Uterus (tissue), 4 donors: ENCODE data around the gene MTO1. TPM values are rescaled to one million over a fixed set of nuclear protein-coding genes. Genes with fewer than 3 reads are reported as not detected.

Source experiments
- DNase-seq, 2 donors: peaks; one replicate each; pipeline ENCODE4 v3.0.0-alpha.2; 2019 to 2020
- H3K27ac ChIP-seq, 2 donors: fragments of 200-600 bp; sonication (generic); 1 replicate in 1 of 2; 2 replicates in 1 of 2; pipeline ENCODE4 v1.5.1; 2016 to 2018
- H3K27me3 ChIP-seq, 2 donors: fragments of 200-600 bp; sonication (generic); one replicate each; pipeline ENCODE4 v1.5.1; 2018 to 2019; ENCODE audit warnings: control low read depth in 1 of 2
- H3K36me3 ChIP-seq, 2 donors: fragments of 200-600 bp; sonication (generic); one replicate each; pipeline ENCODE4 v1.5.1; 2019; ENCODE audit warnings: control low read depth in 1 of 2
- H3K4me1 ChIP-seq, 2 donors: fragments of 200-600 bp; sonication (generic); one replicate each; pipeline ENCODE4 v1.5.1; 2018 to 2019; ENCODE audit warnings: control low read depth in 1 of 2
- H3K4me3 ChIP-seq, 2 donors: fragments of 200-600 bp; sonication (generic); 1 replicate in 1 of 2; 2 replicates in 1 of 2; pipeline ENCODE4 v1.5.1; 2018 to 2019; ENCODE audit warnings: mild to moderate bottlenecking in 1 of 2
- H3K9me3 ChIP-seq, 2 donors: fragments of 200-600 bp; sonication (generic); one replicate each; pipeline ENCODE4 v1.5.1; 2019; ENCODE audit warnings: control low read depth in 1 of 2
- POLR2A ChIP-seq, 2 donors: fragments of 450-650 bp; IDR thresholded peaks; one replicate each; pipeline ENCODE4 v1.6.1; 2016; ENCODE audit warnings: antibody characterized with exemption in 2 of 2, mild to moderate bottlenecking in 1 of 2, moderate library complexity in 1 of 2
- intact Hi-C: fragments of 100-400 bp; cut with DNase I; formaldehyde crosslinking; loops from one replicate; pipeline ENCODE4 v1.15.1; 2023; ENCODE audit warnings: low total_unique reads
- total RNA-seq, 4 donors: library from RNA; depleted of rRNA in 3 of 4; stranded (reverse); fragments of >200 nt in 3 of 4; gene quantifications; one replicate each; pipeline versions ENCODE4 v1.1.0 to v1.2.4, GENCODE V29; 2014 to 2023
- TF ChIP-seq, protein P1 (sequence below), 4 experiments: fragments of 200-600 bp in 2 of 4; fragments of 450-650 bp in 2 of 4; sonication (generic) in 2 of 4; IDR thresholded peaks; one replicate each; pipeline ENCODE4 v1.5.1; 2016 to 2019; ENCODE audit warnings: antibody characterized with exemption in 4 of 4, mild to moderate bottlenecking in 2 of 4, moderate library complexity in 1 of 4
- donor health status: DM: yes; HTN: yes; CAD: no.

Gene MTO1
- total RNA-seq, 4 donors from 2014 or later, result 13.3 to 38.3 (median 26.8) TPM

DNA sequence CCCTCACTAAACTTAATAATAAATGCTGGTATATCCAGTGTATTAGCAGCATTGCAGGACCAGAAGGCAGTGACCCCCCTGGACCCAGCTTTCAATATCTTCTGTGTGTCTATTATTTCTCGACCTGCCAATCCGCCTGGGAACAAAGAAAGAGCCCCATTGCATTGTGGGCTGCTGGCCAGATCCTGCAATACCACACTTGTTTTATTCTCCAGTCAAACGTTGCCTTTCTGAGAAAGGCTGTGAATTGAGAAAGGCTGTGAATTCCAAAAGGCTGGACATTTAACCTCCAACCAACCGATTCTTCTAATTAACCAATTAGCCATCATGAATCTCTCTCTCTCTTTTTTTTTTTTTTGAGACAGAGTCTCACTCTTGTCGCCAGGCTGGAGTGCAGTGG lies 1.5 kb upstream of the MTO1 start:
- TF ChIP-seq, protein P1, sequence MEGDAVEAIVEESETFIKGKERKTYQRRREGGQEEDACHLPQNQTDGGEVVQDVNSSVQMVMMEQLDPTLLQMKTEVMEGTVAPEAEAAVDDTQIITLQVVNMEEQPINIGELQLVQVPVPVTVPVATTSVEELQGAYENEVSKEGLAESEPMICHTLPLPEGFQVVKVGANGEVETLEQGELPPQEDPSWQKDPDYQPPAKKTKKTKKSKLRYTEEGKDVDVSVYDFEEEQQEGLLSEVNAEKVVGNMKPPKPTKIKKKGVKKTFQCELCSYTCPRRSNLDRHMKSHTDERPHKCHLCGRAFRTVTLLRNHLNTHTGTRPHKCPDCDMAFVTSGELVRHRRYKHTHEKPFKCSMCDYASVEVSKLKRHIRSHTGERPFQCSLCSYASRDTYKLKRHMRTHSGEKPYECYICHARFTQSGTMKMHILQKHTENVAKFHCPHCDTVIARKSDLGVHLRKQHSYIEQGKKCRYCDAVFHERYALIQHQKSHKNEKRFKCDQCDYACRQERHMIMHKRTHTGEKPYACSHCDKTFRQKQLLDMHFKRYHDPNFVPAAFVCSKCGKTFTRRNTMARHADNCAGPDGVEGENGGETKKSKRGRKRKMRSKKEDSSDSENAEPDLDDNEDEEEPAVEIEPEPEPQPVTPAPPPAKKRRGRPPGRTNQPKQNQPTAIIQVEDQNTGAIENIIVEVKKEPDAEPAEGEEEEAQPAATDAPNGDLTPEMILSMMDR (IDR thresholded peaks at IDR 0.05), result no peak
- no peak for TF ChIP-seq POLR2A (IDR thresholded peaks at IDR 0.05)
- no peak overlapping the region for H3K27ac ChIP-seq
- peaks cover 7 to 8% of the 10 kb centered on the region in 2 donors for H3K4me1 ChIP-seq
- no peaks in the 10 kb centered on the region for H3K36me3 ChIP-seq
- no peak overlapping the region for H3K4me3 ChIP-seq
- no peak for DNase-seq
- intact Hi-C loops, result loop anchor here (10.0 kb wide), 1 partner anchor 65 kb away; the partner anchor contains the start of gene EEF1A1
- no peaks in the 10 kb centered on the region for H3K9me3 ChIP-seq
- no peaks in the 10 kb centered on the region for H3K27me3 ChIP-seq

DNA sequence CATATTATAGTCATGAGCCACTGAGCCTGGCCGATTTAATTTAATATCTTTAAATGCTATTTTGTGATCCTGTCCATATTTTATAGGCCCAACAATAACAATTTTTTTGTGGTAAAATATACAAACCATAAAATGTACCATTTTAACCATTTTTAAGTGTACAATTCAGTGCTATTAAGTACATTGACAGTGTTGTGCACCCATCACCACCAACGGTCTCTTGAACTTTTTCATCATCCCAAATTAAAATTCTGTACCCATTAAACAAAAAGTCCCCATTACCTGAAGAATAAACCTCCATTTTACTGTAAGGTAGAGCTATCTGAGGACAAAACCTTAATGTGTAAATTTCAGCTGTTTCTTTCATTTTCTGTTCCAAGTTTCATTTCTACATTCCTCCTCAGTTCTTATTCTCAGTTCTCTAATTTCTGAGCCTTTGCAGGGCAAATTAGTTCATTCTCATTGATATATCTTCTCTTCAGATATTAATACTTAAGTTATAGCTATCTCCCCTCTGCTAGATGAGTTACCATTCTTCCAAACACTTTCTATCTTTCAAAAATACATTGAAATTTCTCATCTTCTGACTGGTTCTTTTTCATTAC lies 10.3 kb downstream of the MTO1 start:
- TF ChIP-seq, protein P1 (IDR thresholded peaks at IDR 0.05), result no peak
- no peak for TF ChIP-seq POLR2A (IDR thresholded peaks at IDR 0.05)
- no peak for DNase-seq
- H3K27ac ChIP-seq, result no peak overlapping the region
- no peak overlapping the region for H3K4me3 ChIP-seq
- H3K4me1 ChIP-seq, result no peaks in the 10 kb centered on the region
- no peaks in the 10 kb centered on the region for H3K9me3 ChIP-seq
- no peaks in the 10 kb centered on the region for H3K36me3 ChIP-seq
- no peaks in the 10 kb centered on the region for H3K27me3 ChIP-seq
- intact Hi-C loops, result no loop called here

DNA sequence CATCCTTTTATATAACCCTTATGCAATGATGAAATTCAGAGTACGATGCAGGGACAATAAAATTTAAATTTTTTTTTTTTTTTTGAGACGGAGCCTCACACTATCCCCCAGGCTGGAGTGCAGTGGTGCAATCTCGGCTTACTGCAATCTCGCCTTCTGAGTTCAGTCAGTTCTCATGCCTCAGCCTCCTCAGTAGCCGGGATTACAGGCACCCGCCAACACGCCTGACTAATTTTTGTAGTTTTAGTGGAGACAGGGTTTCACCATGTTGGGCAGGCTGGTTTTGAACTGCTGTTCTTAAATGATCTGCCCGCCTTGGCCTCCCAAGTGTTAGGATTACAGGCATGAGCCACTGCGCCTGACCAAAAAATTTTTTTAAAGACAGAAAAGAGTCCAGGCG lies 15.2 kb downstream of the MTO1 start:
- Histone ChIP-seq H3K36me3 (no peaks in the 10 kb centered on the region), H3K4me3 (no peak overlapping the region), H3K27me3 (no peaks in the 10 kb centered on the region), H3K4me1 (no peaks in the 10 kb centered on the region), H3K9me3 (no peaks in the 10 kb centered on the region), H3K27ac (no peak overlapping the region)
- no peak for DNase-seq
- TF ChIP-seq POLR2A (IDR thresholded peaks at IDR 0.05), result no peak
- TF ChIP-seq, protein P1 (IDR thresholded peaks at IDR 0.05), result no peak
- intact Hi-C loops, result no loop called here

DNA sequence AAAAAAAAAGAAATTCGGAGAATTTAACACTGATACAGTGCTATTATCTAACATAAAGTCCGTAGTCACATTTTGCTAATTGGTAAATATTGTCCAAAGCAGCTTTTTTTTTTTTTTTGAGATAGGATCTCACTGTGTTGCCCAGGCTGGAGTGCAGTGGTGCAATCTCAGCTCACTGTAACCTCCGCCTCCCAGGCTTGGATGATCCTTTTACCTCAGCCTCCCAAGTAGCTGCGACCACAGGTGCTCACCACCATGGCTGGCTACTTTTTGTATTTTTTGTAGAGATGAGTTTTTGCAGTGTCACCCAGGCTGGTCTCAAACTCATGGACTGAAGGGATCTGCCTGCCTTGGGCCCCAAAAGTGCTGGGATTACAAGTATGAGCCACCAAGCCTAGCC lies 15.9 kb downstream of the MTO1 start:
- Histone ChIP-seq H3K27ac (no peak overlapping the region), H3K9me3 (no peaks in the 10 kb centered on the region), H3K27me3 (no peaks in the 10 kb centered on the region), H3K36me3 (no peaks in the 10 kb centered on the region), H3K4me1 (no peaks in the 10 kb centered on the region), H3K4me3 (no peak overlapping the region)
- intact Hi-C loops, result no loop called here
- TF ChIP-seq, protein P1 (IDR thresholded peaks at IDR 0.05), result no peak
- TF ChIP-seq POLR2A (IDR thresholded peaks at IDR 0.05), result no peak
- DNase-seq, result no peak

DNA sequence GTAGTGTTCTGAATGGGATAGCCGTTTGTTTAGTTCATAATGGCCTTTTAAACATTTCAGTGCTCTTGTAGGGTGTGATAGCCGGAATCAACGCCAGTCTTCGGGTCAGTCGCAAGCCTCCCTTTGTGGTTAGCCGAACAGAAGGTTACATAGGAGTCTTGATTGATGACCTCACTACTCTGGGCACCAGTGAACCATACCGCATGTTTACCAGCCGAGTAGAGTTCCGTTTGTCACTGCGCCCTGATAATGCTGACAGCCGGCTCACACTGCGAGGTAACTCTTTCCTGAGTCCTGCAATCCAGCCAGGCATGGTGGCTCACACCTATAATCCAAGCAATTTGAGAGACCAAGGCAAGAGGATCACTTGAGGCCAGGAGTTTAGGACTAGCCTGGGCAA lies 20.4 kb downstream of the MTO1 start:
- intact Hi-C loops, result no loop called here
- no peak overlapping the region for H3K27ac ChIP-seq
- no peaks in the 10 kb centered on the region for H3K27me3 ChIP-seq
- TF ChIP-seq, protein P1 (IDR thresholded peaks at IDR 0.05), result no peak
- TF ChIP-seq POLR2A (IDR thresholded peaks at IDR 0.05), result no peak
- H3K4me3 ChIP-seq, result no peak overlapping the region
- H3K4me1 ChIP-seq, result no peaks in the 10 kb centered on the region
- DNase-seq, result no peak
- no peaks in the 10 kb centered on the region for H3K36me3 ChIP-seq
- H3K9me3 ChIP-seq, result no peaks in the 10 kb centered on the region
